Thyroid gland (tissue), 4 donors: ENCODE measurements around the gene NUP98.

Experiments used
- CTCF ChIP-seq, 6 experiments: fragments of 200-600 bp in 3 of 6; fragments of 450-650 bp in 3 of 6; sonication (generic) in 3 of 6; IDR thresholded peaks; one replicate each; pipeline ENCODE4 v1.5.1; 2016 to 2019; ENCODE audit warnings: antibody characterized with exemption in 6 of 6, mild to moderate bottlenecking in 2 of 6, inconsistent platforms in 1 of 6, moderate library complexity in 1 of 6
- POLR2A ChIP-seq, 2 donors: fragments of 450-650 bp; IDR thresholded peaks; one replicate each; pipeline ENCODE4 v1.6.1; 2017; ENCODE audit warnings: antibody characterized with exemption in 2 of 2, mild to moderate bottlenecking in 2 of 2, moderate library complexity in 1 of 2

- TF ChIP-seq POLR2A (IDR thresholded peaks at IDR 0.05) = no peak
- no peak for TF ChIP-seq CTCF (IDR thresholded peaks at IDR 0.05)
These were observed 21.5 kb downstream of the NUP98 start for GRCh38 chr11:3775736-3776406.
